ENCODE results near the gene DICER1. TPM values are rescaled to one million over a fixed set of nuclear protein-coding genes. Genes with fewer than 3 reads are reported as not detected.

Gene DICER1
- total and polyA plus RNA-seq, 8 donors, result 5.7 to 37.8 (median 24.6) TPM

DNA sequence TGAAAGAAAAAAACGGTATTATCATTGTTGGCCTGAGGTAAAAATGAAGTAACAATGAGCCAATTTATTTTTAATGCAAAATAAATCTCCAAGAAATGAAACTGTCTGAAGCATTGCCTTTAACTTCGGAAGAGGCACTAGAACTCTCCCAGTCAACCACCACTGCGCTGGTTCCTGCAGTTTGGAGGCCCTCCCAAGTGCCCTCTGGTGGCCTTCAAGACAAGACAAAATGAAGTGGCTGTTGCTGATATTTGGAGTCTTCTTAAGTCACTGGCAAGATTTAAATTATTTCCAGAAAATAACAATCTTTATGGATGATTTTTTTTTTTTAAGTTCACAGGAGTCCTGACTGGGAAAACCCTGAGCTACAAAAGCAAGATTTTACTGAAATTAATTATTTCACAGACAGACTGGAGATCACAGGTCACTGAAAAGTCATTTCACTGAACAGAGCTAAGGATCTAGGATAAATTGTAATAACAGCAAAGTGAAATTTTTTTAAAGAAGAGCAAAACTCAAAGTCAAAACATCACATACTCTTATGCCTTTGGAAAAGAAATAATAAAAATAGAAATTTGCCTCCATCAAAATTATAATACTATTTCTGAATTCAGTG is 58.2 kb downstream of the DICER1 start:
- Histone ChIP-seq H3K27me3 (no peaks in the 10 kb centered on the region), H3K4me3 (no peak overlapping the region), H3K27ac (no peak overlapping the region), H3K9me3 (no peaks in the 10 kb centered on the region), H3K4me1 (peaks cover 0 to 5% (median 0%) of the 10 kb centered on the region in 3 donors), H3K36me3 (peaks cover 2 to 42% (median 16%) of the 10 kb centered on the region in 3 donors)
- FAIRE-seq (peak; percentile 23), ATAC-seq (peak in 3 of 4 donors; percentile 78 to 86 (median 79)), DNase-seq (peak in 4 of 6 donors; percentile 25 to 42 (median 32))
- TF ChIP-seq, protein P1, sequence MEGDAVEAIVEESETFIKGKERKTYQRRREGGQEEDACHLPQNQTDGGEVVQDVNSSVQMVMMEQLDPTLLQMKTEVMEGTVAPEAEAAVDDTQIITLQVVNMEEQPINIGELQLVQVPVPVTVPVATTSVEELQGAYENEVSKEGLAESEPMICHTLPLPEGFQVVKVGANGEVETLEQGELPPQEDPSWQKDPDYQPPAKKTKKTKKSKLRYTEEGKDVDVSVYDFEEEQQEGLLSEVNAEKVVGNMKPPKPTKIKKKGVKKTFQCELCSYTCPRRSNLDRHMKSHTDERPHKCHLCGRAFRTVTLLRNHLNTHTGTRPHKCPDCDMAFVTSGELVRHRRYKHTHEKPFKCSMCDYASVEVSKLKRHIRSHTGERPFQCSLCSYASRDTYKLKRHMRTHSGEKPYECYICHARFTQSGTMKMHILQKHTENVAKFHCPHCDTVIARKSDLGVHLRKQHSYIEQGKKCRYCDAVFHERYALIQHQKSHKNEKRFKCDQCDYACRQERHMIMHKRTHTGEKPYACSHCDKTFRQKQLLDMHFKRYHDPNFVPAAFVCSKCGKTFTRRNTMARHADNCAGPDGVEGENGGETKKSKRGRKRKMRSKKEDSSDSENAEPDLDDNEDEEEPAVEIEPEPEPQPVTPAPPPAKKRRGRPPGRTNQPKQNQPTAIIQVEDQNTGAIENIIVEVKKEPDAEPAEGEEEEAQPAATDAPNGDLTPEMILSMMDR (IDR thresholded peaks at IDR 0.05), result peak in 3 of 4 donors; percentile 30 to 40 (median 34)
- intact Hi-C loops (cut with DNase I), result no loop called here
- WGBS, 2 donors, result 44 to 49% methylated on average over 3 of the region's 3 CpGs

DNA sequence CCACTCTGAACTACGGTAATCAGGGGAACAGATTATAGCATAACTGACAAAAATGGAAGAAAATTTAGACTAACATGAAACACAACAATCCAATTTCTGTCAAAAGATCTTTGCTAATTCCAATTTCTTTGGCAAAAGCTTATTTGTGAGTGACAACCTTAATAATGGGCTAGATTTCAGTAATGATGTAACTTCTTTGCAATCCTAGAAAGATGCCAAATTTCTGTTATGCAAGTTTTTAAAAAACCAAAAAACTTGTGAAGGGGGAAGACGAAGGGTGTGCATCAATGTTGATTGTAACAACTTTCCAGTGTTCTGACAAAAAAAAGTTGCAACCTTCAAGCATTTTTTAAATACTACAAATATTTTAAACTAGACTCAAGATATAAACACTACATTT is 59.9 kb downstream of the DICER1 start:
- FAIRE-seq (no peak), DNase-seq (no peak), ATAC-seq (no peak)
- 72 to 73% methylated on average over 2 of the region's 2 CpGs for WGBS, 2 donors
- TF ChIP-seq, protein P1 (IDR thresholded peaks at IDR 0.05), result no peak
- H3K27ac ChIP-seq, result no peak overlapping the region
- H3K4me1 ChIP-seq, result peaks cover 0 to 5% (median 0%) of the 10 kb centered on the region in 3 donors
- peaks cover 2 to 42% (median 20%) of the 10 kb centered on the region in 3 donors for H3K36me3 ChIP-seq
- H3K9me3 ChIP-seq, result no peaks in the 10 kb centered on the region
- no peaks in the 10 kb centered on the region for H3K27me3 ChIP-seq
- H3K4me3 ChIP-seq, result no peak overlapping the region
- intact Hi-C loops (cut with DNase I), result no loop called here

DNA sequence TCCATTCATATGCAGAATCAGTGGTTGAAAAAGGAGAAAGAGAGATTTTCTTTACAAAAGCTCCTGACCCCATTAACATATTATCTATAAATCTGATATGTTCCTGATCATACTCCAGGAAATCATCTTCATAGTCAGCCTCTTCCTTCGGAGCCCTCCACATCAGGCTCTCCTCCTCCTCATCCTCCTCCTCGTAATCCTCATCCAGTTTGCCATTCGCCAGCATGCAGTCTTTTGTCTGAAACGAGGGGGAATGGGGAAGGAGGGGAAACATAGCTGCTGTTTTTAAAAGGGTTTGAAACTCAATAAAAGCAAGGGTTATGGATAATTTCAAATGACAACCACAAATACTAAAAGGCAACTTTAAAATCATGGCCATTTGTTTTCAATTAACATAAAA is 60.9 kb downstream of the DICER1 start:
- no peaks in the 10 kb centered on the region for H3K4me1 ChIP-seq
- no peak overlapping the region for H3K4me3 ChIP-seq
- H3K27me3 ChIP-seq, result no peaks in the 10 kb centered on the region
- H3K27ac ChIP-seq, result no peak overlapping the region
- TF ChIP-seq, protein P1 (IDR thresholded peaks at IDR 0.05), result no peak
- ATAC-seq, result no peak
- intact Hi-C loops (cut with DNase I), result no loop called here
- H3K9me3 ChIP-seq, result no peaks in the 10 kb centered on the region
- WGBS, 2 donors, result 81 to 89% methylated on average over 4 of the region's 4 CpGs
- H3K36me3 ChIP-seq, result peaks cover 2 to 43% (median 23%) of the 10 kb centered on the region in 3 donors
- DNase-seq, result no peak
- FAIRE-seq, result no peak

DNA sequence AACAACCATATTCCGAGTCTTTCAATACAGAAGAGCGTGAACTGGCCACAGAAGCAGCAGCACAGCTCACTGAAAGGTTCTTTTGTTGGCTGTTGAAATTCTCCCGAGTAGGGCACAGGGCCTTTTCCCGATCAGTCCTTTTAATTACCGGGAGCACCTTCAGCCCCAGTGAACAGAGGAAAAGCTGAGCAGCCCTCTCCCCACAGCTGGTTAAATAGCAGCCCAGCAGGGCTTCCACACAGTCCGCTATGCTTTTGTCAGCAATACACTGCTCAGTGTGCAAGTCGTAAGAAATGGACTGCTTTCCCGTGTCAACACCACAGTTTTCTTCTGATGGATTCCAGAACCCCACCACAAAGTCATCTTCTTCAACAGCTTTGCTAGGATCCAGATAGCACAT is 61.3 kb downstream of the DICER1 start:
- intact Hi-C loops (cut with DNase I), result no loop called here

More for the DNA sequence above, 61.3 kb downstream of the DICER1 start:
- no peak overlapping the region for H3K4me3 ChIP-seq
- ATAC-seq, result no peak
- no peaks in the 10 kb centered on the region for H3K27me3 ChIP-seq
- WGBS, 2 donors, result 81 to 88% methylated on average over 8 of the region's 8 CpGs
- H3K4me1 ChIP-seq, result no peaks in the 10 kb centered on the region
- no peak for DNase-seq
- H3K27ac ChIP-seq, result no peak overlapping the region
- TF ChIP-seq, protein P1 (IDR thresholded peaks at IDR 0.05), result no peak
- peaks cover 2 to 41% (median 23%) of the 10 kb centered on the region in 3 donors for H3K36me3 ChIP-seq
- FAIRE-seq, result no peak
- H3K9me3 ChIP-seq, result no peaks in the 10 kb centered on the region
